ENCODE results near the gene ASIC4. TPM values are rescaled to one million over a fixed set of nuclear protein-coding genes. Genes with fewer than 3 reads are reported as not detected.

ASIC4 gene
- total and polyA plus RNA-seq, 2 of the 8 experiments (the other 6 are each of a cell fraction or from before 2014, with no cell fraction given) = 0.12 to 0.22 TPM

- Histone ChIP-seq H4K20me1 (replicated peaks in 1 of 2; ENCODE audit: control insufficient read depth in 1 of 2, insufficient read depth in 2 of 2, low read length in 2 of 2) (peaks cover 0 to 5% of the 10 kb centered on the region in 2 experiments), H3K4ac (replicated peaks; ENCODE audit: insufficient read length, low read depth, low read length) (no peak overlapping the region), H3K27ac (ENCODE audit: low read depth, low read length) (no peak overlapping the region), H2BK15ac (ENCODE audit: low read length) (no peak overlapping the region), H3K4me2 (ENCODE audit: insufficient read depth in 1 of 2, low read depth in 2 of 2, low read length in 2 of 2) (no peak overlapping the region), H2BK5ac (ENCODE audit: low read depth, low read length) (no peak overlapping the region), H3K4me1 (replicated peaks in 1 of 4; ENCODE audit: control insufficient read depth in 3 of 4, insufficient read depth in 4 of 4, low read length in 3 of 4) (peaks cover 0 to 37% (median 27%) of the 10 kb centered on the region in 4 experiments; a peak in 6 of 7 replicates), H3K9ac (replicated peaks in 1 of 4; ENCODE audit: extremely low read depth in 1 of 4, low read depth in 3 of 4, low read length in 3 of 4) (no peak overlapping the region), H3K4me3 (ENCODE audit: extremely low read depth in 1 of 4, insufficient read depth in 2 of 4, low read depth in 3 of 4, low read length in 4 of 4) (no peak overlapping the region), H2BK120ac (replicated peaks; ENCODE audit: low read depth, low read length) (no peak overlapping the region), H3K79me2 (ENCODE audit: control insufficient read depth in 1 of 2, insufficient read depth in 2 of 2, low read length in 2 of 2) (no peaks in the 10 kb centered on the region), H3K18ac (ENCODE audit: extremely low read depth, low read length) (no peak overlapping the region), H3K23me2 (ENCODE audit: low read depth, low read length) (peaks cover under 1% of the 10 kb centered on the region; the same call in 1 of the 2 replicates), H2BK20ac (ENCODE audit: low read length) (no peak overlapping the region), H3K56ac (replicated peaks; ENCODE audit: insufficient read length, low read depth, low read length) (no peak overlapping the region), H3K36me3 (ENCODE audit: control insufficient read depth in 2 of 4, insufficient read depth in 4 of 4, low read length in 3 of 4) (peaks cover 0 to 13% (median 5%) of the 10 kb centered on the region in 4 experiments; a peak in 4 of 8 replicates), H3K23ac (ENCODE audit: insufficient read length) (no peak overlapping the region), H4K8ac (ENCODE audit: extremely low read depth, insufficient read depth, low read length) (no peak overlapping the region), H3K14ac (ENCODE audit: insufficient read length) (no peak overlapping the region), H3K79me1 (ENCODE audit: low read depth, low read length) (no peaks in the 10 kb centered on the region), H2AFZ (ENCODE audit: low read length) (no peak overlapping the region), H3K27me3 (replicated peaks in 1 of 4; ENCODE audit: control insufficient read depth in 3 of 4, extremely low read depth in 1 of 4, insufficient read depth in 3 of 4, low read length in 3 of 4) (peaks cover 0 to 11% (median 8%) of the 10 kb centered on the region in 4 experiments; a peak in 5 of 7 replicates), H4K5ac (ENCODE audit: insufficient read length, low read depth, low read length) (no peak overlapping the region), H4K91ac (replicated peaks; ENCODE audit: insufficient read length, low read length) (no peak overlapping the region), H3K9me3 (ENCODE audit: insufficient read depth in 2 of 2, low read depth in 1 of 2, low read length in 1 of 2) (no peaks in the 10 kb centered on the region), H2BK12ac (ENCODE audit: low read depth, low read length) (peak overlapping the region; percentile 39; the same call in 1 of the 2 replicates), H2AK5ac (ENCODE audit: low read depth, low read length) (no peak overlapping the region)
- ChIA-PET POLR2A (ENCODE audit: partially characterized antibody) (interaction anchor here (0.9 to 17.5 kb wide), 5 partner anchors 10 to 72 kb away, joined by 3 to 293 read pairs (median 21); partner anchors contain the start of genes CHPF, INHA, OBSL1 and TMEM198), CTCF (ENCODE audit: partially characterized antibody) (interaction anchor here (0.9 to 19.7 kb wide), 12 partner anchors 7 to 154 kb away, joined by 3 to 293 read pairs (median 6); partner anchors contain the start of genes CHPF, OBSL1, STK11IP and TMEM198)
- 95% methylated on average over 18 of the region's 25 CpGs; no CpG with 5 or more reads in 1 of the 2 experiments for WGBS, 2 experiments (ENCODE audit: extremely low coverage in 1 of 2, insufficient coverage in 1 of 2, insufficient read length in 1 of 2, insufficient replicate concordance in 2 of 2, low coverage in 1 of 2, low lambda C conversion rate in 2 of 2, missing lambda C conversion rate in 1 of 2)
- DNase-seq (ENCODE audit: low read depth in 1 of 2, low spot score in 2 of 2) = no peak
- FAIRE-seq = no peak
- TF ChIP-seq CTBP2 (IDR thresholded peaks at IDR 0.05; ENCODE audit: borderline replicate concordance, insufficient read depth, insufficient read length, low read length) (no peak), SP2 (IDR thresholded peaks at IDR 0.05; ENCODE audit: low read length) (no peak), E2F6 (IDR thresholded peaks at IDR 0.05) (no peak), PHF8 (conservative IDR thresholded peaks at IDR 0.05; ENCODE audit: low read depth, low read length) (no peak), JUND (IDR thresholded peaks at IDR 0.05; ENCODE audit: low read length) (no peak), NANOG (IDR thresholded peaks at IDR 0.05; ENCODE audit: insufficient read depth, low read depth, low read length, poor library complexity, severe bottlenecking) (no peak), CHD1 (IDR thresholded peaks at IDR 0.05; ENCODE audit: low read depth, low read length) (no peak), GTF2F1 (IDR thresholded peaks at IDR 0.05; ENCODE audit: borderline replicate concordance, low read depth, low read length) (no peak), RXRA (IDR thresholded peaks at IDR 0.05; ENCODE audit: insufficient read depth, low read depth, low read length) (no peak), JUN (IDR thresholded peaks at IDR 0.05; ENCODE audit: low read depth, low read length) (no peak)
Observed at GRCh38 chr2:219557791-219558785, 43.8 kb downstream of the ASIC4 start.
